ENCODE results near the gene SCP2. TPM values are rescaled to one million over a fixed set of nuclear protein-coding genes. Genes with fewer than 3 reads are reported as not detected.
A peak's percentile ranks its signal among the peaks of the same experiment; 100 is the strongest.

Gene SCP2
- total RNA-seq, 4 donors from 2014 or later, result 92.4 to 125 (median 120) TPM

DNA sequence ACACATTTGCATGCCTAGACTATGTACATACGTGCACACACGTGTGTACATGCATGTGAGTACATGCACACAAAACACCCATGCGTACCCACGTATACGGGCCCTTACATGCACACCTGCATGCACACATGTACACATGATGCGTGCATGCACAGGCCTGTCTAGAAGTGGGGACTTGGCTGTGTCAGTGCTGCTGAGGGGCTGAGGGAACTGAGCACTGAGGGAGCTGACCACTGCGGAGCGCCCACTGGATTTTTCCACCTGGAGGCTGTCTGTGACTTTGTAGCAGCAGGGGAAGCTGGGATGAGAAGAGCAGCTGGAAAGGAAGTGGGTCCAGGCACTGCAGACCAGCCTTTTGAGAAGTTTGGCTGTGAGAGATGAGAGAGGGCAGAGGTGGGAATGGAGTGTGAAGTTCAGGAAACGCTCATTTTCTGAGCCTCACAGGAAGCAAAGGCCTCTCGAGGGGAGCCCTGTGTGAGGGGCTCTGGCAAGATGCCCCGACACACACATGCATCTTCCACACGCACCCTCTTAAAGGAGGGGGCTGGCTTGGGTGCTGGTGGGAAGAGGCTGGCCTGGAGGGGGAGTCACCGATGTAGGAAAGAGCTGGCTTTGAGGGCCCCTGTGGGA lies 155.9 kb downstream of the SCP2 start:
- H3K27me3 ChIP-seq, result no peaks in the 10 kb centered on the region
- no peak overlapping the region for H3K4me3 ChIP-seq
- no peak overlapping the region for H3K27ac ChIP-seq
- no peak for ATAC-seq
- peaks cover 0 to 21% (median 3%) of the 10 kb centered on the region in 3 donors for H3K4me1 ChIP-seq
- WGBS, 2 donors (ENCODE audit: low coverage in 1 of 2), result 47 to 85% methylated on average over 2 to 8 of the region's 13 CpGs
- TF ChIP-seq POLR2A (IDR thresholded peaks at IDR 0.05) (no peak), EP300 (IDR thresholded peaks at IDR 0.05) (no peak), POLR2AphosphoS5 (IDR thresholded peaks at IDR 0.05) (no peak)
- TF ChIP-seq, protein P1, sequence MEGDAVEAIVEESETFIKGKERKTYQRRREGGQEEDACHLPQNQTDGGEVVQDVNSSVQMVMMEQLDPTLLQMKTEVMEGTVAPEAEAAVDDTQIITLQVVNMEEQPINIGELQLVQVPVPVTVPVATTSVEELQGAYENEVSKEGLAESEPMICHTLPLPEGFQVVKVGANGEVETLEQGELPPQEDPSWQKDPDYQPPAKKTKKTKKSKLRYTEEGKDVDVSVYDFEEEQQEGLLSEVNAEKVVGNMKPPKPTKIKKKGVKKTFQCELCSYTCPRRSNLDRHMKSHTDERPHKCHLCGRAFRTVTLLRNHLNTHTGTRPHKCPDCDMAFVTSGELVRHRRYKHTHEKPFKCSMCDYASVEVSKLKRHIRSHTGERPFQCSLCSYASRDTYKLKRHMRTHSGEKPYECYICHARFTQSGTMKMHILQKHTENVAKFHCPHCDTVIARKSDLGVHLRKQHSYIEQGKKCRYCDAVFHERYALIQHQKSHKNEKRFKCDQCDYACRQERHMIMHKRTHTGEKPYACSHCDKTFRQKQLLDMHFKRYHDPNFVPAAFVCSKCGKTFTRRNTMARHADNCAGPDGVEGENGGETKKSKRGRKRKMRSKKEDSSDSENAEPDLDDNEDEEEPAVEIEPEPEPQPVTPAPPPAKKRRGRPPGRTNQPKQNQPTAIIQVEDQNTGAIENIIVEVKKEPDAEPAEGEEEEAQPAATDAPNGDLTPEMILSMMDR (IDR thresholded peaks at IDR 0.05), result no peak
- H3K36me3 ChIP-seq, result peaks cover 0 to 46% of the 10 kb centered on the region in 2 donors
- H3K9me3 ChIP-seq, result no peaks in the 10 kb centered on the region

DNA sequence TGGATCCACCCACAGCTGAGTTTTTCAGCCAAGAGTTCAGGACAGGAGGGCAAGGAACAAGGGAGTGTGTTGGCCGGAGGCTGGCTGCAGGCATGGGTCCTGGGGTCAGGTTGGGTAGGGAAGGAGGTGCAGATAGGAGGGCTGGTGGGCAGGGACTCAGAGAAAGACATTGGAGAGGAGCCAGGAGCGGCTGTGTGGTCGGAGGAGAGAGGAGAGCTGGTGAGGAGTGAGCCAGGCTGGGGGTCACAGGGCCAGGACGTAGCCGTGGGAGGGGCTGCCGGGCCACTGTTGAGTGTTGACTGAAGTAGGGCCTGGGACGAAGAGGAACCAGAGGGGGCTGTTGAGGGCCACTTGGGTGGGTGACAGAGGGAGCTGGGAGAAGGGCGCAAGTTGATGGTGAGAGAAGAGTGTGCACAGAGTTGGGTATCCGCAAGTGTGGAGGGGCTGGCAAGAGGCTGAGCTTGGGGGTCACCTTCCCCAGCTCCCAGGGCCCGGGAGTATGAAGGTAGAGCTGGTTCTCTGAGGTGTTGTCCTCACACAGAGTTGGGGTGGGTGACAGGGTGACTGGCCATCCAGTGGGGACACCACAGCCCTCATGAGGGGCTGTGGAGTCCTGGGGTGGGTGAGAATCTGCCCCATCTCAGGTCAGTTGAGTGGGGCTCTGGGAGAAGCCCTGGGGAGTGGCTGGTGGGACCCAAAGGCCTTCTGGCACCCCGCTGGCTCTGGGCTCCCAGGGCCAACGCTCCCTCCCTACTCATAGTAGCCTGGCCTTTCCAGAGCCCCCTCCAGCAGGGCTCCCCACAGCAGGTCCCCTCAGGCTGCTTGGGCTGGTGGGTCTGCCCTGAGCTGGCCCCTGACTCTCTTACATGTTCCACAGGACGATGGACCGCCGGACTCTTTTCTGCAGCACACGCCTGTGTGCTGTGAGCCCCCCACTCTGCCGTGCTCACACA lies 156.8 kb downstream of the SCP2 start:
- Histone ChIP-seq H3K27ac (peak overlapping the region in 2 of 4 donors; percentile 2 to 32), H3K9me3 (no peaks in the 10 kb centered on the region), H3K27me3 (no peaks in the 10 kb centered on the region), H3K4me3 (no peak overlapping the region), H3K36me3 (peaks cover 0 to 36% of the 10 kb centered on the region in 2 donors), H3K4me1 (peaks cover 0 to 21% (median 3%) of the 10 kb centered on the region in 3 donors)
- 68 to 83% methylated on average over 8 to 14 of the region's 17 CpGs for whole genome bisulfite sequencing, 2 donors (ENCODE audit: low coverage in 1 of 2)
- no peak for TF ChIP-seq POLR2AphosphoS5 (IDR thresholded peaks at IDR 0.05)
- no peak for TF ChIP-seq POLR2A (IDR thresholded peaks at IDR 0.05)
- TF ChIP-seq, protein P1 (IDR thresholded peaks at IDR 0.05), result no peak
- no peak for TF ChIP-seq EP300 (IDR thresholded peaks at IDR 0.05)
- ATAC-seq, result no peak

DNA sequence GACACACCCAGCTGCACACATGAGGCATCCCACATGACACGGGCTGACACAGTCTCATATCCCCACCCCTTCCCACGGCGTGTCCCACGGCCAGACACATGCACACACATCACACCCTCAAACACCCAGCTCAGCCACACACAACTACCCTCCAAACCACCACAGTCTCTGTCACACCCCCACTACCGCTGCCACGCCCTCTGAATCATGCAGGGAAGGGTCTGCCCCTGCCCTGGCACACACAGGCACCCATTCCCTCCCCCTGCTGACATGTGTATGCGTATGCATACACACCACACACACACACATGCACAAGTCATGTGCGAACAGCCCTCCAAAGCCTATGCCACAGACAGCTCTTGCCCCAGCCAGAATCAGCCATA lies 157.5 kb downstream of the SCP2 start:
- Histone ChIP-seq H3K4me1 (peaks cover 0 to 23% (median 3%) of the 10 kb centered on the region in 3 donors), H3K27me3 (no peaks in the 10 kb centered on the region), H3K4me3 (no peak overlapping the region), H3K9me3 (no peaks in the 10 kb centered on the region), H3K27ac (no peak overlapping the region), H3K36me3 (peaks cover 0 to 34% of the 10 kb centered on the region in 2 donors)
- TF ChIP-seq POLR2A (IDR thresholded peaks at IDR 0.05) (no peak), POLR2AphosphoS5 (IDR thresholded peaks at IDR 0.05) (no peak)
- ATAC-seq, result no peak
- 61 to 86% methylated on average over 4 to 8 of the region's 8 CpGs for WGBS, 2 donors (ENCODE audit: low coverage in 1 of 2)

DNA sequence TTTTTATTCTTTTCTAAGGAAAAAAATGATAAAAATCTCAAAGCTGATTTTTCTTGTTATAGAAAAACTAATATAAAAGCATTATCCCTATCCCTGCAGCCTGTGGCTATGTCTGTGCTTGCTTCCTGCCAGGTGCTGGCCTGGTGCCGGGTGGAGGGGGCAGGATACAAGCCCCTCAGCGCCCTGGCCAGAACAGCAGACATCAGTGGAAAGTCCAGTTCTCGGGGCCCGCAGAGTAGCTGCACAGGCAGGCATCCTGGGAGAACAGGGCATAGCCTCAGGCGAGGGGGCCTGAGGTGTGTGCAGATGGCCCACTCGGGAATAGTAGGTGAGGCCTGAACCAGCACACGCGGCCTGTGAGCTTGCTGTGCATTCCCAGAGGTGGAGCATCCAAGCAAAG lies 158.3 kb downstream of the SCP2 start:
- H3K4me1 ChIP-seq, result peaks cover 0 to 30% (median 3%) of the 10 kb centered on the region in 3 donors
- WGBS, 2 donors (ENCODE audit: low coverage in 1 of 2), result 68% methylated on average over 4 of the region's 8 CpGs; no CpG with 5 or more reads in 1 of the 2 donors
- no peak overlapping the region for H3K27ac ChIP-seq
- H3K36me3 ChIP-seq, result peaks cover 0 to 34% of the 10 kb centered on the region in 2 donors
- no peaks in the 10 kb centered on the region for H3K27me3 ChIP-seq
- TF ChIP-seq, protein P1 (IDR thresholded peaks at IDR 0.05), result no peak
- no peak for TF ChIP-seq EP300 (IDR thresholded peaks at IDR 0.05)
- TF ChIP-seq POLR2A (IDR thresholded peaks at IDR 0.05), result no peak
- no peak for TF ChIP-seq POLR2AphosphoS5 (IDR thresholded peaks at IDR 0.05)
- H3K4me3 ChIP-seq, result no peak overlapping the region
- no peak for ATAC-seq
- H3K9me3 ChIP-seq, result no peaks in the 10 kb centered on the region

DNA sequence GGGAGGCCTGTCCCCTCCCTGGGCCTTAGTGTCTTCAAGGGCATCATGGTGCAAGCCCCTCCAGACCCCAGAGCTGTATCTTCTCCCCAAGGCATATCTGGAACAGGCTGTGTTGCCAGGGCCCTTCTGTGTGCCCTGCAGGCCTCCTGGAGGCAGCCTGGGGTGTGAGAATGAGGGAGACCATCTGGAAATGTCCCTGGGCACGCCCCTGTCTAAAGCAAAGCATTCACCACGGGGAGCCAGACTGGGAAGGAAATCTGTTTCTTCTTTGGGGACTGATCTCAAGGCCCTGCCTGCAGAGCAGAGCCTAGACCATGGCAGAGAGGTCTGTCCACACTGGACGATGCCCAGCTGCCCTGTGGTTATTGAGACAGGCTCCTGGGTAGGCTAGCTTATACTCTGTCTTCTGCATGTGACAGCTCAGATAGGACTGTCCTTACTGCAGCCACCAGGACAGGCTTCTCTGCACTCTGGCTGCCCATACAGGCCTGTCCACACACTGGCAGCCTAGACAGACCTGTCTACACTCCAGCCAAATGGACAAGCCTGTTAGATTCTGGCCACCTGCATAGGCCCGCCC lies 159.5 kb downstream of the SCP2 start:
- H3K27ac ChIP-seq, result peak overlapping the region in 2 of 4 donors; percentile 12 to 19
- no peaks in the 10 kb centered on the region for H3K9me3 ChIP-seq
- no peak for ATAC-seq
- peaks cover 0 to 23% of the 10 kb centered on the region in 2 donors for H3K36me3 ChIP-seq
- peaks cover 0 to 41% (median 3%) of the 10 kb centered on the region in 3 donors for H3K4me1 ChIP-seq
- WGBS, 2 donors (ENCODE audit: low coverage in 1 of 2), result 83 to 100% methylated on average over 1 of the region's 4 CpGs
- no peaks in the 10 kb centered on the region for H3K27me3 ChIP-seq
- H3K4me3 ChIP-seq, result no peak overlapping the region
- TF ChIP-seq EP300 (IDR thresholded peaks at IDR 0.05) (no peak), POLR2AphosphoS5 (IDR thresholded peaks at IDR 0.05) (no peak), POLR2A (IDR thresholded peaks at IDR 0.05) (no peak)
- TF ChIP-seq, protein P1 (IDR thresholded peaks at IDR 0.05), result no peak
